H1 (cell line): ENCODE results near the gene UBE2H. TPM values are rescaled to one million over a fixed set of nuclear protein-coding genes. Genes with fewer than 3 reads are reported as not detected.

Experiments
- CTCF ChIA-PET: fragments of 300-600 bp; sonication (Branson Sonifier 250); formaldehyde crosslinking; loops from one replicate; lab custom pipeline; 2021; ENCODE audit not compliant: partially characterized antibody; lab: Charles Lee
- POLR2A ChIA-PET: fragments of 300-600 bp; sonication (Branson Sonifier 250); formaldehyde crosslinking; loops from one replicate; lab custom pipeline; 2021; ENCODE audit warnings: inconsistent platforms; ENCODE audit not compliant: partially characterized antibody; lab: Charles Lee
- DNase-seq, 2 experiments: peaks; one replicate each; pipeline versions ENCODE4 v3.0.0 to v3.0.0-alpha.2; 2010 to 2022; ENCODE audit warnings: low spot score in 2 of 2, low read depth in 1 of 2, mixed read lengths in 1 of 2
- FAIRE-seq: peaks from 2 replicates; lab custom pipeline; 2011; peaks lifted over from hg19 to GRCh38; lab: Jason Lieb, UNC
- H2AFZ ChIP-seq: 2 replicates; pipeline ENCODE4 v1.8.1; 2012; ENCODE audit warnings: low read length, inconsistent platforms
- H2AK5ac ChIP-seq: 2 replicates; pipeline ENCODE4 v1.6.1; 2013; ENCODE audit warnings: low read depth, low read length
- H2BK120ac ChIP-seq: replicated peaks from 2 replicates; pipeline ENCODE3; 2013; ENCODE audit warnings: low read depth, low read length, inconsistent platforms
- H2BK12ac ChIP-seq: 2 replicates; pipeline ENCODE4 v1.6.1; 2013; ENCODE audit warnings: low read depth, low read length
- H2BK15ac ChIP-seq: 2 replicates; pipeline ENCODE4 v1.6.1; 2013; ENCODE audit warnings: low read length
- H2BK20ac ChIP-seq: 2 replicates; pipeline ENCODE4 v1.6.1; 2013; ENCODE audit warnings: low read length
- H2BK5ac ChIP-seq: 2 replicates; pipeline ENCODE4 v1.6.1; 2013; ENCODE audit warnings: low read depth, low read length
- H3K14ac ChIP-seq: 2 replicates; pipeline ENCODE4 v1.6.1; 2013; ENCODE audit warnings: inconsistent platforms; ENCODE audit not compliant: insufficient read length
- H3K18ac ChIP-seq: 2 replicates; pipeline ENCODE4 v1.6.1; 2013; ENCODE audit warnings: low read length; ENCODE audit errors: extremely low read depth
- H3K23ac ChIP-seq: 2 replicates; pipeline ENCODE4 v1.6.1; 2013; ENCODE audit warnings: inconsistent platforms; ENCODE audit not compliant: insufficient read length
- H3K23me2 ChIP-seq: 2 replicates; pipeline ENCODE4 v1.6.1; 2013; ENCODE audit warnings: low read depth, low read length
- H3K27ac ChIP-seq: 2 replicates; pipeline ENCODE4 v1.6.1; 2011; ENCODE audit warnings: low read depth, low read length, inconsistent platforms
- H3K27me3 ChIP-seq, 4 experiments: replicated peaks in 1 of 4; 1 replicate in 1 of 4; 2 replicates in 3 of 4; pipeline versions ENCODE4 v1.6.1 to v1.8.1; 2011 to 2013; ENCODE audit warnings: low read length in 3 of 4, mild to moderate bottlenecking in 3 of 4, inconsistent platforms in 2 of 4, mixed read lengths in 2 of 4, moderate library complexity in 1 of 4; ENCODE audit not compliant: control insufficient read depth in 3 of 4, insufficient read depth in 3 of 4; ENCODE audit errors: extremely low read depth in 1 of 4
- H3K36me3 ChIP-seq, 4 experiments: 2 replicates each; pipeline versions ENCODE4 v1.6.1 to v1.8.1; 2011 to 2013; ENCODE audit warnings: mild to moderate bottlenecking in 4 of 4, low read length in 3 of 4, moderate library complexity in 2 of 4, control low read depth in 1 of 4, inconsistent platforms in 1 of 4; ENCODE audit not compliant: insufficient read depth in 4 of 4, control insufficient read depth in 2 of 4
- H3K4ac ChIP-seq: replicated peaks from 2 replicates; pipeline ENCODE3; 2013; ENCODE audit warnings: low read length, low read depth, mixed read lengths, inconsistent platforms; ENCODE audit not compliant: insufficient read length
- H3K4me1 ChIP-seq, 4 experiments: replicated peaks in 1 of 4; 1 replicate in 1 of 4; 2 replicates in 3 of 4; pipeline versions ENCODE4 v1.6.1 to v1.8.1; 2011 to 2013; ENCODE audit warnings: low read length in 3 of 4, inconsistent platforms in 2 of 4, mixed read lengths in 1 of 4; ENCODE audit not compliant: insufficient read depth in 4 of 4, control insufficient read depth in 3 of 4
- H3K4me2 ChIP-seq, 2 experiments: 2 replicates each; pipeline versions ENCODE4 v1.6.1 to v1.8.1; 2011 to 2013; ENCODE audit warnings: low read depth in 2 of 2, low read length in 2 of 2, control low read depth in 1 of 2, inconsistent platforms in 1 of 2, mild to moderate bottlenecking in 1 of 2; ENCODE audit not compliant: insufficient read depth in 1 of 2
- H3K4me3 ChIP-seq, 4 experiments: fragments of 200-600, 300-600 bp in 1 of 4; sonication (generic), shearing (Covaris generic), sonication (Bioruptor Twin) in 1 of 4; 2 replicates each; pipeline versions ENCODE4 v1.5.1 to v1.8.1; 2011 to 2016; ENCODE audit warnings: low read length in 4 of 4, low read depth in 3 of 4, control low read depth in 2 of 4, inconsistent platforms in 2 of 4, mild to moderate bottlenecking in 2 of 4, mixed read lengths in 1 of 4, moderate library complexity in 1 of 4; ENCODE audit not compliant: insufficient read depth in 2 of 4; ENCODE audit errors: extremely low read depth in 1 of 4
- H3K56ac ChIP-seq: replicated peaks from 2 replicates; pipeline ENCODE3; 2013; ENCODE audit warnings: low read depth, mild to moderate bottlenecking, mixed read lengths, low read length, inconsistent platforms; ENCODE audit not compliant: insufficient read length
- H3K79me1 ChIP-seq: 2 replicates; pipeline ENCODE4 v1.6.1; 2013; ENCODE audit warnings: low read depth, low read length, control low read depth
- H3K79me2 ChIP-seq, 2 experiments: 2 replicates each; pipeline versions ENCODE4 v1.6.1 to v1.8.1; 2012 to 2013; ENCODE audit warnings: low read length in 2 of 2, mild to moderate bottlenecking in 2 of 2, inconsistent platforms in 1 of 2; ENCODE audit not compliant: insufficient read depth in 2 of 2, control insufficient read depth in 1 of 2
- H3K9ac ChIP-seq, 4 experiments: replicated peaks in 1 of 4; 1 replicate in 1 of 4; 2 replicates in 3 of 4; pipeline versions ENCODE4 v1.6.1 to v1.8.1; 2011 to 2013; ENCODE audit warnings: low read depth in 3 of 4, low read length in 3 of 4, control low read depth in 2 of 4, mild to moderate bottlenecking in 2 of 4, moderate library complexity in 2 of 4, inconsistent platforms in 1 of 4; ENCODE audit errors: extremely low read depth in 1 of 4
- H3K9me3 ChIP-seq, 2 experiments: 2 replicates each; pipeline versions ENCODE4 v1.6.1 to v1.8.1; 2012 to 2013; ENCODE audit warnings: mild to moderate bottlenecking in 2 of 2, moderate library complexity in 2 of 2, control low read depth in 1 of 2, inconsistent platforms in 1 of 2, low read depth in 1 of 2, low read length in 1 of 2, mixed read lengths in 1 of 2; ENCODE audit not compliant: insufficient read depth in 2 of 2
- H4K20me1 ChIP-seq, 2 experiments: replicated peaks in 1 of 2; 2 replicates each; pipeline versions ENCODE3 to v1.8.1; 2011 to 2013; ENCODE audit warnings: inconsistent platforms in 2 of 2, low read length in 2 of 2, mild to moderate bottlenecking in 1 of 2; ENCODE audit not compliant: insufficient read depth in 2 of 2, control insufficient read depth in 1 of 2
- H4K5ac ChIP-seq: 2 replicates; pipeline ENCODE4 v1.6.1; 2013; ENCODE audit warnings: low read length, low read depth, mixed read lengths, inconsistent platforms; ENCODE audit not compliant: insufficient read length
- H4K8ac ChIP-seq: 2 replicates; pipeline ENCODE4 v1.8.0; 2013; ENCODE audit warnings: mild to moderate bottlenecking, moderate library complexity, low read length, inconsistent platforms; ENCODE audit not compliant: insufficient read depth; ENCODE audit errors: extremely low read depth
- H4K91ac ChIP-seq: replicated peaks from 2 replicates; pipeline ENCODE3; 2013; ENCODE audit warnings: low read length, mixed read lengths, inconsistent platforms; ENCODE audit not compliant: insufficient read length
- ASH2L ChIP-seq: fragments of 200-600, 300-600 bp; sonication (generic); IDR thresholded peaks from one replicate; pipeline ENCODE4 v1.7.1; 2017; ENCODE audit warnings: low read length
- EP300 ChIP-seq, 2 experiments: IDR thresholded peaks; 1 replicate in 1 of 2; 2 replicates in 1 of 2; pipeline ENCODE4 v1.6.1; 2011 to 2012; ENCODE audit warnings: low read depth in 2 of 2, low read length in 2 of 2, mild to moderate bottlenecking in 2 of 2, borderline replicate concordance in 1 of 2, inconsistent platforms in 1 of 2, moderate library complexity in 1 of 2
- EZH2 ChIP-seq: fragments of 200-600 bp; sonication (generic); IDR thresholded peaks from 2 replicates; pipeline ENCODE4 v1.7.1; 2012; ENCODE audit warnings: low read depth, mild to moderate bottlenecking, moderate library complexity, low read length, inconsistent platforms; ENCODE audit not compliant: severe bottlenecking
- RAD21 ChIP-seq, 2 experiments: IDR thresholded peaks in 1 of 2; conservative IDR thresholded peaks in 1 of 2; 2 replicates each; pipeline ENCODE4 v1.6.1; 2011; ENCODE audit warnings: low read depth in 2 of 2, low read length in 2 of 2, improper control_type of control experiment in 1 of 2, inconsistent platforms in 1 of 2, mild to moderate bottlenecking in 1 of 2, moderate library complexity in 1 of 2
- SP4 ChIP-seq: IDR thresholded peaks from 2 replicates; pipeline ENCODE4 v1.6.1; 2012; ENCODE audit warnings: low read length, inconsistent platforms
- WGBS, 2 experiments: shearing (Covaris generic) in 1 of 2; methylation state at CpG; one replicate each; pipeline versions ENCODE4 v1.1.6 to v1.1.7; 2013 to 2015; ENCODE audit warnings: low lambda C conversion rate in 2 of 2, mixed read lengths in 2 of 2, inconsistent platforms in 1 of 2, low coverage in 1 of 2, missing lambda C conversion rate in 1 of 2; ENCODE audit not compliant: insufficient replicate concordance in 2 of 2, insufficient coverage in 1 of 2, insufficient read length in 1 of 2; ENCODE audit errors: extremely low coverage in 1 of 2, missing lambda C conversion rate in 1 of 2; 5-methylcytosine and 5-hydroxymethylcytosine counted together
- polyA plus RNA-seq, 7 experiments: library from polyadenylated mRNA; depleted of rRNA in 3 of 7; stranded (reverse) in 5 of 7; unstranded in 2 of 7; fragments of >200 nt in 5 of 7; fragments of 200-250 nt in 2 of 7; gene quantifications; 1 replicate in 5 of 7; 2 replicates in 1 of 7; 4 replicates in 1 of 7; pipeline versions ENCODE4 v1.2.1 to v1.2.3, GENCODE V29; 2011 to 2013; ENCODE audit warnings: missing spikeins in 2 of 7, mixed read lengths in 2 of 7
- total RNA-seq: library from RNA; stranded (reverse); fragmentation: NEBNext Ultra II Directional; extraction: Animal tissue kit (Norgen Biotek cat#: 25700); gene quantifications from 2 replicates; pipeline ENCODE4 v1.2.1, GENCODE V29; 2021
- TF ChIP-seq, protein P1 (sequence below), 3 experiments: IDR thresholded peaks; 1 replicate in 2 of 3; 2 replicates in 1 of 3; pipeline versions ENCODE4 v1.5.1 to v1.6.1; 2011; ENCODE audit warnings: low read length in 3 of 3, mild to moderate bottlenecking in 3 of 3, inconsistent platforms in 2 of 3, low read depth in 1 of 3, moderate library complexity in 1 of 3; ENCODE audit not compliant: insufficient read depth in 1 of 3; ENCODE audit errors: control extremely low read depth in 1 of 3
- TF ChIP-seq, protein P2 (sequence below): IDR thresholded peaks from 2 replicates; pipeline ENCODE4 v1.6.1; 2011; ENCODE audit warnings: low read depth, mild to moderate bottlenecking, low read length; ENCODE audit not compliant: insufficient read depth

Gene UBE2H
- total and polyA plus RNA-seq, 2 of the 8 experiments (the other 6 are each of a cell fraction or from before 2014, with no cell fraction given): 30.6 to 62.2 TPM

DNA sequence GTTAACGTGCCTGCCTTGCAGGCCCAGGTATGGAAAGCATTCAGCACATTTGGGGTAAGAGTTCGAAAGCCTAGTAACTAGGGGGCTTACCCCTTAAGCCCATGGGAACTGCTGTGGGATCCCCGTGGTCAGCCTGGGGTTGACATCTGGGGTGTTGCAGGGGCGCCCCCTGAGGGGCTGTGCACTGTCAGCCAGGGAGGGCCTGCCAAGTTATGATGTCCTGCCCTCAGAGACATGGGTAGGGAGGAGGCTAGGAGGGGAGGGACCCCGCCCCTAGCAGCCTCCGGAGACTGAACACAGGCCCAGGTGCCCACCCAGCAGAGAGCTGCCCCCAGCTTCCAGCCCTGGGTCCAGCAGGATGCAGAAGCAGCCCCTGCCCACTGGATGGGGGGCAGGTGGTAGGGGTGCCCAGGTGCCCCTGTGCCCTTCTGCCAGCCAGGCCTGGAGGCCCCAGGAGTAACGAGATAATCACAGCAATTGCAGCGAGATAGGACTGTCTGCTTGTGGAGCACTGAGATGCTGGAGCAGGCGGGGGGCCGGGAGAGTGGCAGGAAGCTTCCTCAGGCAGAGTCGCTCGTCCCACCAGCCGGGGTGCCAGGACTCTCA lies 153.3 kb downstream of the UBE2H start:
- Histone ChIP-seq H3K23me2 (no peaks in the 10 kb centered on the region), H2BK15ac (no peak overlapping the region), H3K23ac (no peak overlapping the region), H3K36me3 (no peaks in the 10 kb centered on the region), H3K18ac (0 out of 2 replicates have a peak overlapping the region, but pooled peaks have one; percentile 13), H3K4me3 (no peak overlapping the region), H3K9ac (no peak overlapping the region), H3K4me2 (no peak overlapping the region), H2BK5ac (no peak overlapping the region), H3K56ac (no peak overlapping the region), H3K4me1 (peaks cover 3 to 13% (median 10%) of the 10 kb centered on the region in 4 experiments; a peak in 6 of 7 replicates), H3K27me3 (no peaks in the 10 kb centered on the region; a peak in 1 of 7 replicates), H3K79me2 (no peaks in the 10 kb centered on the region), H2BK20ac (no peak overlapping the region), H3K79me1 (no peaks in the 10 kb centered on the region)
- POLR2A ChIA-PET: interaction anchor here (0.7 to 1.6 kb wide), 4 partner anchors 9 to 19 kb away, joined by 3 to 5 read pairs (median 4); no protein-coding TSS in a partner anchor
- FAIRE-seq (no peak), DNase-seq (no peak)
- TF ChIP-seq SP4 (no peak), EP300 (IDR thresholded peaks at IDR 0.05; ENCODE audit: borderline replicate concordance in 1 of 2, low read depth in 2 of 2, low read length in 2 of 2) (no peak), EZH2 (peak; percentile 19), ASH2L (no peak), RAD21 (IDR thresholded peaks at IDR 0.05 in 1 of 2, conservative IDR thresholded peaks at IDR 0.05 in 1 of 2; ENCODE audit: low read depth in 2 of 2, low read length in 2 of 2) (peak in 1 of 2 experiments; percentile 46; a peak in 1 of 4 replicates)
- TF ChIP-seq, protein P1, sequence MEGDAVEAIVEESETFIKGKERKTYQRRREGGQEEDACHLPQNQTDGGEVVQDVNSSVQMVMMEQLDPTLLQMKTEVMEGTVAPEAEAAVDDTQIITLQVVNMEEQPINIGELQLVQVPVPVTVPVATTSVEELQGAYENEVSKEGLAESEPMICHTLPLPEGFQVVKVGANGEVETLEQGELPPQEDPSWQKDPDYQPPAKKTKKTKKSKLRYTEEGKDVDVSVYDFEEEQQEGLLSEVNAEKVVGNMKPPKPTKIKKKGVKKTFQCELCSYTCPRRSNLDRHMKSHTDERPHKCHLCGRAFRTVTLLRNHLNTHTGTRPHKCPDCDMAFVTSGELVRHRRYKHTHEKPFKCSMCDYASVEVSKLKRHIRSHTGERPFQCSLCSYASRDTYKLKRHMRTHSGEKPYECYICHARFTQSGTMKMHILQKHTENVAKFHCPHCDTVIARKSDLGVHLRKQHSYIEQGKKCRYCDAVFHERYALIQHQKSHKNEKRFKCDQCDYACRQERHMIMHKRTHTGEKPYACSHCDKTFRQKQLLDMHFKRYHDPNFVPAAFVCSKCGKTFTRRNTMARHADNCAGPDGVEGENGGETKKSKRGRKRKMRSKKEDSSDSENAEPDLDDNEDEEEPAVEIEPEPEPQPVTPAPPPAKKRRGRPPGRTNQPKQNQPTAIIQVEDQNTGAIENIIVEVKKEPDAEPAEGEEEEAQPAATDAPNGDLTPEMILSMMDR (IDR thresholded peaks at IDR 0.05; ENCODE audit: control extremely low read depth in 1 of 3, insufficient read depth in 1 of 3, low read depth in 1 of 3, low read length in 3 of 3): 0 out of 4 replicates have a peak, but pooled peaks of 1 of the 3 experiments have one; percentile 1
- TF ChIP-seq, protein P2, sequence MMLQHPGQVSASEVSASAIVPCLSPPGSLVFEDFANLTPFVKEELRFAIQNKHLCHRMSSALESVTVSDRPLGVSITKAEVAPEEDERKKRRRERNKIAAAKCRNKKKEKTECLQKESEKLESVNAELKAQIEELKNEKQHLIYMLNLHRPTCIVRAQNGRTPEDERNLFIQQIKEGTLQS: no peak
- TF ChIP-seq, all 59 proteins: peak for 3
- Histone ChIP-seq H2BK12ac (no peak overlapping the region), H3K27ac (no peak overlapping the region), H4K20me1 (no peaks in the 10 kb centered on the region), H3K14ac (no peak overlapping the region), H4K91ac (no peak overlapping the region), H3K9me3 (no peaks in the 10 kb centered on the region), H2AFZ (no peak overlapping the region), H2BK120ac (no peak overlapping the region), H2AK5ac (no peak overlapping the region), H3K4ac (no peak overlapping the region), H4K5ac (no peak overlapping the region), H4K8ac (no peak overlapping the region; the same call in 1 of the 2 replicates)
- CTCF ChIA-PET: interaction anchor here (0.7 to 1.8 kb wide), 7 partner anchors 11 to 45 kb away, joined by 3 to 7 read pairs (median 4); no protein-coding TSS in a partner anchor
- WGBS, 2 experiments: 87% methylated on average over 13 of the region's 13 CpGs; no CpG with 5 or more reads in 1 of the 2 experiments
